GM19397 (cell line): Measurements from ENCODE around the gene TBXAS1.

Experiments used
- ATAC-seq: cut with Tn5 transposase; IDR thresholded peaks from one replicate; pipeline ENCODE4 v1.9.1; 2021; ENCODE audit warnings: mild to moderate bottlenecking, moderate library complexity; ENCODE audit not compliant: unreplicated experiment

TBXAS1 gene

DNA sequence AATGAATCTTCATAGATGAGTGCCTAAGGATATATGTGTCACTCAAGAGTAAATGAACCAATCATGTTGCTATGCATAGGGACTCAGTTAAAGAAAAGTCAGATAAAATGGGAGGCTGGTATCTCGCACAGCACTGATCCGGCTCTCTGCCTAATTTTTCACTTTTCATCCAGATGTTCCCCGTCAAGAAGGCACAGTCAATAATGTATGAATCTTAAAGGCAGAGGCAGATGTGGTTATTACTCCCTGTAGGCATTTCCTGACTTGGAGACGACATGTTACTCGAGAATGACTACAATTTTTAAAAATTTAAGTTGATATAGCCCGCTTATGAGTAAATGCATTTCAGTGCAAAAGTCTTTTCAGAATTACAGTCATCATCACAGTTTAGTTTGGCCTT lies 113.6 kb downstream of the TBXAS1 start:
- ATAC-seq, result no peak

DNA sequence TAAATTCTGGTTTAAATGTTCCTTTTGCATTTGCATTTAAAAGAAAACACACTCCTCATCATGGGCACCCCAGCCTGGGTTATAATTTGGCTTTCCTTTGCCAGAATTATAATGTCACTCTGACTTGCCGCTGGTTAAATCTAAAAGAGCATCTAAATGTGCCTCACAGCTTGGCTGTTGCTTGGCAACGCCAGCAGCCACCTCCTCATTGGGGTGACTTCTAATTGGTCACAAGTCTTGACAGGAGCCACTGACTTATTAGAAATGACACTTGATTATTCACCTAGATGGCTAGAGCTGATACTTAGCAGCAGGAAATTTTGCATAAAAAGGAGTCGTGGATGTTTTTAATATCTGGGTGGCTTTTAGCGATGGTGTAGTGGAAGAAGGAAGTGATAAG lies 114.3 kb downstream of the TBXAS1 start:
- ATAC-seq, result no peak

DNA sequence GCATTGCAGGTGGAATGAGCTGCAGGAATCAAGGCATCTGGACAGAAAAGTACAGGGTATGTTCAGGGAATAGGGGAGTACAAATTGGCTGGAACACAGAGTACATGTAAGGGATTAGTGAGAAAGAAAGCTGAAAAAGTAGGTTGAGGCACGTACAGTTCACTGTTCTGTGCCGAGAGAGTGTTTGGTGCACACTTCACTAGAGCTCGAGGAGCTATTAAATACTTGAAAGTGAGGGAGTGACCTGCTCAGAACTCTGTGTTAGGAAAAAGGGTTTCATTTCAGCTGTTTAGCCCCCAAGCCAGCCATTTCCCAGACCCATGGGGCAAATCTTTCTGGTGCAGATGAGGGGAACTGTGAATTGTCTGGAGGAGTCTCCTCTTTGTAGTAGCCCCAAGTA lies 115.2 kb downstream of the TBXAS1 start:
- no peak for ATAC-seq

DNA sequence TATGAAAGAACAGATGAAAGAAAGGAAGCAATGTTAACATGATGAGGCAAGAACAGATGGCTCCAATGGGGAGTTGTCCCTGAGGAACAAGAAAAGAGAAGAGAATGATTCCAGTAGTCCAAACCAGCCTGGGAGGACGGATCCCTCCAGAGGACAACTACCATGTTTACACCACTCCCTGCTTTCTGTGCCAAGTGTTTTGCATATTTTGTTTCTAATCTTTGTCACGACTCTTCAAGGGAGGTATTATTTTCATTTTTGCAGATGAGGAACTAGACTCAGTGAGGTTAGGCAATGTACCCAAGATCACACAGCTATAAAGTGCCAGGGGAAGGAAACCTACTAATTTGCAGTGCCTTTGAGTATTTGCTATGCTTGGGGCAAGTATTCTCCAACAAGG lies 117.5 kb downstream of the TBXAS1 start:
- no peak for ATAC-seq

DNA sequence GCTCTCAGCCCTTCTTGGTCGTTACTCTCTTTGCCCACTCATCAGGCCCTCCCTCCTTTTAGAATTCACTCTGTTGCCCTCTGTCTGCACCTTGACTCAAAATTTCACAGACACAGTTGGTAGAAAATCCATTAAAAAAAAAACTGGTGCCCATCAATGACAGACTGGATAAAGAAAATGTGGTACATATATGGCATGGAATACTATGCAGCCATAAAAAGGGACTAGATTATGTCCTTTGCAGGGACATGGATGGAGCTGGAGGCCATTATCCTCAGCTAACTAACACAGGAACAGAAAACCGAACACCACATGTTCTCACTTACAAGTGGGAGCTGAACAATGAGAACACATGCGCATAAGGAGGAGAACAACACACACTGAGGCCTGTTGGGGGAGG lies 118.0 kb downstream of the TBXAS1 start:
- no peak for ATAC-seq

DNA sequence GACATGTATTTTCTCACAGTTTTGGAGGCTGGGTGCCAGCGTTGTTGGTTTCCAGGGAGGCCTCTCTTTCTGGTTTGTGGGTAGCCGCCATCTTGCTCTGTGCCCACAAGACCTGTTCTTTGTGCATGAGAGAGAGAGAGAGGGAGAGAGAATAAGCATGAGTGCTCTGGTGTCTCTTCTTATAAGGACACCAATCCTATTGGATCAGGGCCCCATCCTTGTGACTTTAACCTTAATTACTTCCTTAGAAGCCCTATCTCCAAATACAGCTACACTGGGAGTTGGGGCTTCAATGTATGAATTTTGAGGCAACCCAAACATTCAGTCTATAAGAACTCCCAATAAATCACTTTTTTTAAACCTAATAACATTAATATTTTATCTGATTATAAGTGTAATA lies 119.1 kb downstream of the TBXAS1 start:
- no peak for ATAC-seq

DNA sequence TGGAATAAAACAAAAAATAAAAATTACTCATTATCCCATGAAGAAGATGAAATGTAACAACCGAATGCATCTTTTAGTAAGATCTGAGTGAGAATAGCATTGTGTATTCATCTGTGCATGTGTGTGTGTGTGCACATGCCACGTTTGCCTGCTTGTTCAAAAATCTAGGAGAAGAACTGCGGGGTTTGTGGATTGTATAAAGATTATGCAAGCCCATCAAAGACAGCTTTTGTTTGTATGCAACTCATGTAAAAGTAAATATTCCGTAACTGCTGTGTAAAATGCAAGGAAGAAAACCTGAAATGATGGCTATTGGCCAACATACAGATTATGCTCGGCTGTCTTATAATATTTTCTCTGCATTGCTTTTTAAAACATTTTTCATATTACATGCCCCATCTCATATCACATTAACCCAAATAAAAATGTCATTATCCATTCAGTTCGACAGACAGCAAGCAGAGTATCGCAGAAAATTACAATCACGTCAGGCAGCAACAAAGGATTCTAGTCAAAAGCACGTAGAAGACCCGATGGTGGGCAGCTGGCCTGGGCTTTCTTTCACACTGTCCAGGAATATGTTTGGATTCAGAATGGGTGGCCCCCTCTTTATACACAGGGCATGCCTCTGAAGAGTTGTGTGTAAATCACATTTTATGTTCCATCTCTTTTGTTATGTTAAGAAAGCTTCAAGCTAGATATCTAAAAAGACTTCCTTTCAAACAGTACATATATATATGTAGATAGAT lies 119.7 kb downstream of the TBXAS1 start:
- ATAC-seq, result no peak

DNA sequence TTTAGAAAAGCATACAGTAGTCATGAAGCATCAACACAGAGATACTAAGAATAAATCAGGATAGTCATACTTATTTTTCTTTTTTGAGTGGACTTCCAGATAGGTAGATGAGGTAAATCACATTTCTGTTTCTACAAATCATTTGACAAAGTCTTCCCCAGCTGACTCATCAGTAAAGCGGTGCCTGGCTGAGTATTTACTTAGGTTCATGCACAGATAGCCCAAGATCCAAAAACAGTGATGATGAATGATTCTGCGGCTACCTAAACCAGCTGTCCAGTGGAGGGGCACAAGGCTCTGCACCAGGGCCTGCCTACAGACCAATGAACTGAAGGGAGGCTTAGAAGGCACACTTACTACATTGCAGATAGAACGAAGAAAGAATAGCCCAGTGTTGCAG lies 120.6 kb downstream of the TBXAS1 start:
- no peak for ATAC-seq

DNA sequence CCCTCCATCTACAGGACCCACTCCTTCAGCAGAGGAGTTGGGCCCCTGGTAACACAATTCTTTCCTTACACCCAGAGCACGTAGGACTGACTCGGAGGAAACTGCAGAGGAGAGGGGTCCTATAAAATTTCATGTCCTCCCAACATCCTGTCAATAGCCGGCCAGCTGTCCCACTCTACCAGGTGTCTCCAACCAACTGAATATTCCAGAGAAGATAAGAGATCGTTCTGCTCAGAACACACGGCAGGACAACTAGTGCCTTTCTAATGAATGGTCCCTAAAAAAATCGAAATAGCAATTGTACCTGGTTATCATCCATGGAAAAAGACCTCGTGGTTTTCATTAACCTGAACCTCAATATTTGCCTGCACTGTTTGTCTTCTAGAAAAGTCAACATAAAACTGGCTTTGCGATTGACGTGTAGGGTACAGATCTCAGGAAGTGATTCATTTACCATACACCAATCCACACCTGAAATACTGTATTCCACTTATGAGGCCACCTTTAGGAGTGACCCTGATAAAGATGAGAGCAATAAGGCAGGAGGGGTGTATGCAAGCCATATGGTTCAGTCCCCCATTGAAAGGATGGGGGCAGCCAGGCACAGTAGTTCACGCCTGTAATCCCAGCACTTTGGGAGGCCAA lies 121.9 kb downstream of the TBXAS1 start:
- no peak for ATAC-seq

DNA sequence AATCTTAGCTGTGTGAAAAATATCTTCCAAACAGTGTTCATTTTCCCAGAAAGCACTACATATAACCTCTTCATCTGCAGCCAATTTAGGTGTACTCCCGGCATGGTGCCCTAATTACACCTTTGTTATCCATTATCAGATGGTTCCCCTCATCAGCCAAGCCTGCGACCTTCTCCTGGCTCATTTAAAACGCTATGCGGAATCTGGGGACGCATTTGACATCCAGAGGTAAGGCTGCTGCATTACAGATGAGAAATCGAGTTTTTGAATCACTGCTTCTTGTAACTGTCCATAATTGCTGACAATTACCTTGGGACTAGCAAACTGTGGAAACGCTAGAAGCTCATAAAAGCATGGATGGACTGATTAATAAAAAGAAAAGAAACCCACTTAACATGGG lies 124.2 kb downstream of the TBXAS1 start:
- no peak for ATAC-seq

DNA sequence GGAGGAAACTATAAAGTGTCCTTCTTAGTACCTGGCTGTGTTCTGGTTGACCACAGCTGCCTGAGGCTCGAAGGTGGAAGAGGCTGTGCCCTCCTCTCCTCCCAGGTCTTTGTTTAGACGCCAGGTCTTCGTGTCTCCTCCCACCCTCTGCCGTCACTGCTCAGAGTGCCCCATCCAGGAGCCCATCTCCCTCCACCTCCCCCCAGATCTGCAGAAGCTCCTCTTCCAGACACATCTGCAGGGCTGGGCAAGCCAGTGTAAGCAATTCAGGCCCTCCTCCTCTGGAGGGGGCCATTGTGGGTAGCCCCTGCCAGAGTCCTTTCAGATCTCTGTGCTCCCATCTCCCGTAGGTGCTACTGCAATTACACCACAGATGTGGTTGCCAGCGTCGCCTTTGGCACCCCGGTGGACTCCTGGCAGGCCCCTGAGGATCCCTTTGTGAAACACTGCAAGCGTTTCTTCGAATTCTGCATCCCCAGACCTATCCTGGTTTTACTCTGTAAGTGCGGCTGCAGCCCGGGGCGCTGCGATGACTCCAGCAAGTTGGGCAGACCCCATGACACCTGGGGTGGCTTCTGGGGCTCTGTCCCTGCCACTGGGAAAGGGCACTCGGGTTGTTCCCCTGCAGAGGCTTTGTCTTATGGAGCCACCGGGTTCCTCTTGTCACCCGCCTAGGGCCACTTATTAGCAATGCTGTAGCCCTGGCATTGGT lies 126.2 kb downstream of the TBXAS1 start:
- ATAC-seq, result no peak

DNA sequence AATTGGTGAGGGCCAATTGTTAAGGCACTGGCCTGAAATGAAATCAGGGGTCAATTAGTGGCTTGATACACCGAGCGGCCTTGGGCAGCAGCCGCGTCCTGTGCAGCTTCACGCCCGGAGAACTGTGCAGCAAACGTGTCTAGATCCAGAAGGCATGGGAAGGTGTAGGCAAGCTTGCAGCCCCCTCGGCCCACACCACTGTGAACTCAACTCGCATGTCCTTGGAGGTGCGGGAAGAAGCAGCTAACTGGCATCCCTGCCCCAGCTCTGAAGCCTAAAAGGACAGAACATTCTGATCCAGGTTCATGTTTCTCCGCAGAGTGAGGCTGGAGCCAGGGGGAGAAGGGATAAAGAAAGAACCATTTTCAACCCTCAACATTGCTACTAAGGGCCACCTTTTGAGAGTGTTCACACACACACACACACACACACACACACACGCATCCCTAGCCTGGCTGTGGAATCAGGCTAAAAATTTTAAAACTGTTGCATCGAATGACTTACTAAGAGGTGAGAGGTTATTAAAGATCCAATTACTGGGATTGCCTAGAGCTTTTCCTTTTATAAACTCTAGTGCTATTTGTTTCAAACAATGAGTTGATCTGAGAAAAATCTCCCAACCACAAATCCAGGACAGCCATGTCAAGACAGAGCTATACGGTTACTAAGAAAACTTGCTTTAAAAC lies 129.7 kb downstream of the TBXAS1 start:
- ATAC-seq, result no peak

DNA sequence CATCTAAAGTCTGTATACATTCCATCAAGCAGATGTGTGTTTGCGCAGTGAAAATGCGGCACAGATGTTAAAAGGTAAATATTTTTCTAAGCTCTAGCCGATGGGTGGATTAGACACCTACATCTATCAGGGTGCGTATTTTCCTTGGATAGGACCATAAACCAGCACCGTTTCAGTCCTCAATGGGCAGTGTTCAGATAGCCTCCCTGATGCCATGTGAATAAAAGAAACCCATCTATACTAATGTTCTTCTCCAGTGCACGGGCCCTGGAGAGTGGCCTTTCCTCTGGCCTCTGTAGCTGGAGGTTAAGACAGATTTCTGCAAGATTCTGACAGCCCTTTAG lies 130.2 kb downstream of the TBXAS1 start:
- no peak for ATAC-seq

DNA sequence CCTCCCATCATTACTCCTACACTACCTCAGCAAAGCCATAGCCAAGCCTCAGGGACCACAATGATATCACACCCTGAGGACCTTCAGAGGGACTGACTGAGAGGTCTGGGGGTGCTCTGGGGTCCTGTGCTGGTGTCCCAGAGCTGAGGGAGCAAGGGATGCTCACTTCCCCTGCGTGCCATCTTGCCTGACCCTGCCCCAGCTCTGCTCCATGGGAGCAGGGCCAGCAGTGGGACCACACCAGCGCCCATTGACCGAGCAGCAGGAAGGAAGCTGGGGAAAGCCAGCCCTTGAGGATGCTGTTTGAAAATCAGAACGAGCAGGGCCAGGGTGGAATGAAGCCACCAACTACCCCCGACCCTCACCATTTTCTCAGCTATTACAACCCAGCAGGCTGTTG lies 130.7 kb downstream of the TBXAS1 start:
- no peak for ATAC-seq

DNA sequence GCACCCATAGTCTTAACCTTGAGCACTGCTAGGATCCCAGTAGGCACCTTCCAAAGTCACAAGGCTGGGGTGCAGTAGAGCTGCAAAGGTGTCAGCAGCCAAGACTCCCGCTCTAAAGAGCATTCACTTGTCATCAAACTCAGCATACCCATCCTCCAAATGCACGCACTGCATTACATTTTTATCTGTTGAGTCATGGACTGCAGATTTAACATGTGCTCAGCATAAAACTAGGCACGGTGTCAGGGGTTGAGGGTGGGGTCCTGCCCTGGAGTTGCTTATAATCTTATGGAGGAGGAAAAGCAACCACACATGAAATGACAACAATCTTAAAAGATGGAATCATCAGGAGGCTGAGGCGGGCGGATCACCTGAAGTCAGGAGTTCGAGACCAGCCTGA lies 131.1 kb downstream of the TBXAS1 start:
- ATAC-seq, result no peak

DNA sequence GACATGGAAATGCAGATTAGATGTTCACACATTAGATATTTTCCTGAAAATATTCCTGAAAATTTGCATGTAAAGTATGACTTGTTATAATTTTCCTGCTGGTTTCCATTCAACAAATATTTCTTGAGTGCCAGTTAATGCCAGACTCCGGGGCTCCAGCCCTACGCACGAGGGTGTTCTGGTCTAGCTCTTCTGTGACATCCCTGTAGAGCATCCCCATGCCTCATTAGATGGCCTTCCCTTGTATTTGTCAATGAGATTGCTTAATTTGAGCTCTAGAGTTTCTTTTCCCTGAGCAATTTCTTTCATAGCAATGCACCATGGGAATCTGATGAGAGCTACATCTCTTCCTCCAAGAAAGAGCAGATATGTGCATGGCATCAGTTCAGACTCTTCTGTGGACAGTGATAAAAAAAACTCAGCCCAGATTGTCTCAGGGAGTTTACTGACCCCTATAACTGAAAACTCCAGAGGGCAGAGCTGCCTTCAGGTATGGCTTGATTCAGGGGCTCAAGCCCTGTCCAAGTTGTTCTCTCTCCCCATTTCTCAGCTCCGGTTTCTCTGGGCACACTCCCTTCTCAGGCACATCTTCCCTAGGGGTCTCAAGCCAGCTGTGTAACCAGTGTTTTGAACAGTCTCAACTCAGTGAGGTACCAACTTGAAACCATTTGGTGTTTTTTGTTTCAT lies 137.0 kb downstream of the TBXAS1 start:
- ATAC-seq, result no peak

DNA sequence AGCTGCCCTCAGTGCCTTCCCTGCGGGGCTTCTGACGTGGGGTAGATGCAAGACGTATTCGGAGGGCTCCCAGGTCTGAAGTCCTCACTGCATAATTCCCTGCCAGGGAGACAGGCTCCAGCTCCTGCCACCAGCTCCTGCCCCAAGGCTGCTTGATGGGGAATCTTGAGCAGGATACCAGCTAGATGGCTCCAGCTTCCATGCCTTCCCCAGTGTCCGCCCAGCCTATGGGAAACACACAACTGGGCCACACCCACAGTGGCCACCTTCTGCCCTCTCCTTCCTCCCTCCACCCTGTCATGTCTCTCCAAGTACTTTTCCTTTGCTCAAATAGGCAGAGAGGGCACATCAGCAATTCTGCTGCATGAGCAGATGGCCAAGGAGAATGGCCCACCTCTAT lies 137.9 kb downstream of the TBXAS1 start:
- no peak for ATAC-seq

DNA sequence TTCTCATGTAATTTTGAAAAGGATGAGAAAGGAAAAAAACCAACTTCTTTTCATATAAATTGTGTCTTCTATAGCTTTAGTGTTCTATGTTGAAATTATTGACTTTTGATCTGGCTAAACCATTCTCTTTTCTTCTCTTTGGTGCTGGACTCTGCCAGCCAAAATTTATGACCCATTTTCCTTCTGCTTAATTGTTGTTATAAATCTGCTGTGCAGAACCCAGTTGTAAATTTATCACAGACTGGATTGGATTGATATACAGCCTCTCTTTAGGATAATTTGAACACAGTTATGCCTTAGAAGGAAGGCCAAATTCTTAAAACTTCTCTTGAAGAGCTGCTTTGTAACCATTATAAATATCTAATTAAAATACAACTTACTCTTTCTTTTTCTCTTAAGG lies 139.9 kb downstream of the TBXAS1 start:
- ATAC-seq, result no peak

DNA sequence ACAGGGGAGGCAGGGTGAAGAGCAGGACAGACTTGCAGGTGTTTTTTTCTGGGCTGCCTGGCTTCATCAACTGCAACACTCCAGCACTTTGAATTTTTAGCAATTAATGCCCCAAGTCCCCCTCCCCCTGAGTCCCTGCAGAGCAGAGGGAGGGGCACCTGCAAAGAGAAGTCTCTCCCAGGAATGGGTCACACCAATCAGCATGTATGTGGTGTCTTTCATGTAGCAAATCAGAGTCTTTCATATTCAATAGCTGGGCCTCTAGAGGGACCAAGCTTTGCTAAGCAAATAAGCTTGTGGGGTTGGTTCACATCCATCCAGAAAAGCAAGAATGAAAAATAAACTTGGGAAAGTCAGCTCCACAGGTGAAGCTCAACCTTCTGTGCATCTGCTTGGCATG lies 143.0 kb downstream of the TBXAS1 start:
- ATAC-seq, result no peak

DNA sequence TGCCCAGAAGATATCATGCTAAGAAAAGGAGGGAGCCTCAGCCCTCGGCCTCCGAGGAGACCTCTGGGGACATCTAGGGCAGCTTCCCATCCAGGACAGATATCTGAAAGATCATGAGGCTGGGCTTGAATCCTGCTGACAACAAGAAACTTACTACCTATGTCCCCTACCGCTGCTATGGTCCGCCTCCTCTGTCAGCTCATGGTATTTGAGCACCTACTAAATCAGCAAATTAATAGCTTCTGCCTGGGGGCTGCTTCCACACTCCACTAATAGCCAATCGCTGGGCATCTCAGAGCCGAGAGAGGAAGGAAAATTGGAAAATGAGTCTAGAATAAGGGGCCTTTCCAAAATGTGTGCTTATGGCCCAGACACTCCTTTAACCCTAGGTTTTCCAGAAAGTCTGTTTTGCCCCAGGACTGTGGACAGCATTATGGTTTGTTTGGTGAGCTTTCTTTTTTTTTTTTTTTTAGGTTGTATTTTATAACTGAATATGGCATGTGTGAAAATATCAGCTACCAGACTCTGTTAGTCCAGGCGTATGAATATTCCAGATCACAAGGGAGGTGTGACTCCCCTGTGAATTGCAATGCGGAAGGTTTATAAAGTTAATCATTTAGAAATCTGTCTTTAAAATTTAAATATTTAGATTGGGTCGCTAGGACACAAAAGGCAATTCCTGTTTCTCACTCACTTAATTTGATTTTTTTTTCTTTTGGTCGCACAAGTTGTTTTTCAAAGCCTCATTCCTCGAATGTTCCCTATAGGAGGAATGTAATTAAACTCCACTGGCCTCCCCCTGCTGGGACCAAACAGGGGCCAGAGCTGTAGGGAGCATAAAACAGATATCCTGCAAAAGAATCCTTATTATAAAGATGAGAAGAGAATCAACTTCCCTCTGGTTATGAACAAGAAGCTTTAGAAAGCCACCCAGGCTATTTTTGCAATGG lies 144.3 kb downstream of the TBXAS1 start:
- no peak for ATAC-seq
